GM19372 (cell line): Measurements from ENCODE around the gene NANS.
"Not testable (repeated sequence)": the region's sequence is repeated elsewhere in the genome, so short reads cannot be mapped to it uniquely, and the experiment has no call there.

ENCODE experiments used
- ATAC-seq: cut with Tn5 transposase; IDR thresholded peaks from one replicate; pipeline ENCODE4 v1.9.1; 2021; ENCODE audit warnings: mild to moderate bottlenecking, low read depth, moderate library complexity; ENCODE audit not compliant: unreplicated experiment

NANS gene

DNA sequence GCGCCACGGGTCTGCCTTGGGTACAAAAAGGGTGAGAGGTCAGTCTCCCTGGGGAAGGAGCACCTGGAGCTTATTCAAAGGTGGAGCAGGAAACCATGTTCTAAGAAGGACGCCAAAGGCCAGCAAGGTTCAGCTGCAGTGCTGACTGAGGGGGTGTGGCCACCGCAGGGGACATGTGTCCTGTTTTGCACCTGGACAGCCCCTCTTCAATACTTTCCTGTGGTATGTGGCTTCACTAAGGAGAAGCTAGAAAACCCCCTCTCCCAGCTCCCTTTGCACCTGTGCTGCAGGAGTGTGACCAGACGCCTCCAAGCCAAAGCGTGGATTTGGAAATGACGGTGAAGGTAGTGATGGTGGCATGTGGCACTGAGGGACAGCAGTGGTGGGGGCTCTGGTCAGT lies 38.9 kb downstream of the NANS start:
- ATAC-seq: no peak

DNA sequence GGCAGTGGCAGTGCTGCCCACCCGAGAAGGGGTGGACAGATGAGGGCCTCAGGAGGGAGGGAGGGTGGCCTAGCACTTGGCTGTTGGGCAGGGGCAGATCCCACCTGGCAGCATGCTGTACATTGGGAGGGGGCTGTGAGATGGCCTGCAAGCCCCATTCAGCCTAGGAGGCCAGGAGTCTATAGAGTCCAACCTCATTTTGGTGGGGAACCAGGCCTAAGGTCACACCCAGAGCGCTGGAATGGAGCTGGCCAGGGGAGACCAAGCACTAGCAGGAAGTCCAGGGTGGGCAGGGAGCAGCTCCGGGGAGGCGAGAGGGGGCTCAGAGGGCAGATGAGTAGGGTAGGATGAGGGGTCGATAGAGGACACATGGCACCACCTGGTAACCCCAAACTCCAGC lies 39.6 kb downstream of the NANS start:
- ATAC-seq: no peak

DNA sequence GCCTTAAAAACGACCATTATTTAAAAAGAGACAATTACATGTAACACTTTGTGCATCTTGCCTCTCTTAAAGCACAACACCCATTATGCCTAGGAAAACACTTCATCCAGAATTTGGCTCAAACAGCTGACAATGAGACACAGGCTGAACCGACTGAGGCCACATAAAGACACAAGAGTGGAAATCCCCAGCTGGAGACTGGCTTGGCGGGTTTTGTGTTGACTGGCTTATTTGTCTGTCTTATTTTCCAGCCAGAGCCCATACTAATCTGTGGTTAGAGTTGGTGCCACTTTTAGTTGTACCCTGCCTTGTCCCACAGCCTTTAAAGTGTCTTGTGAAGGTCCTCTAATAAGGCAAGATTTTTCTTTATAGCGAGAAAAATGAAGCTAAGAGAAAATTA lies 41.3 kb downstream of the NANS start:
- ATAC-seq: no peak

DNA sequence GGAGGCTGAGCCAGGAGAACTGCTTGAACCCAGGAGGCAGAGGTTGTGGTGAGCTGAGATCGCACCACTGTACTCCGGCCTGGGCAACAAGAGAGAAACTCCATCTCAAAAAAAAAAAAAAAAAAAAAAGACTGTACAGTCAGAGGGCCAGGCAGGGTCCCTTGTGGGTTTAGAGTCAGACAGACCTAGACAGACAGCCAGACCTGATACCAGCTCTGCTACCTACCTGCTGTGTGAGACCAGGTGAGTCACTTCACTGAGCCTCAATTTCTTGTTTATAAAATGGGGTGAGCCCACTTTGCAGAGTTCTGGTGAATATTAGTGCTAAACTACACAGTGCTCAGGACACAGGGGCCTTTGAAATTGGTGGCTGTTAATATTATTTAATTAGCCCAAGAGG lies 42.8 kb downstream of the NANS start:
- ATAC-seq: no peak

DNA sequence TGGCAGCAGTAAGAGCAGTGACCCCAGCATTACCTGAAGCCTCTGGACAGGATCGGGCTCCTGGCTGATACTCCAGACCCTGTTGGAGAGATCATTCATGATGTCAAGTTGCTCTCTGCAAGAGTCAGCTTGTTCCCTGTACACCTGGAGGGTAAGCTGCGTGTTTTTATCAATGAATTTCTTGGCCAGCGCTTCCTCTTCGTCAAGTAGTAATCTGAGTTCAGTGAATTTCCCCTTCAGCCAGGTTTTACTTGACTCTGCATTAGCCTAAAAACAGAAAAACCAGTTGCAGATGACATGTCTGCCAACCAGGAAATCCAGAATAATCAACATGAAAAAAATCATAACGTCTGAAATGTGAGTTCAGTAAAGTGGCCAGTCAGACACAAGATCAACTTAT lies 43.4 kb downstream of the NANS start:
- no peak for ATAC-seq

DNA sequence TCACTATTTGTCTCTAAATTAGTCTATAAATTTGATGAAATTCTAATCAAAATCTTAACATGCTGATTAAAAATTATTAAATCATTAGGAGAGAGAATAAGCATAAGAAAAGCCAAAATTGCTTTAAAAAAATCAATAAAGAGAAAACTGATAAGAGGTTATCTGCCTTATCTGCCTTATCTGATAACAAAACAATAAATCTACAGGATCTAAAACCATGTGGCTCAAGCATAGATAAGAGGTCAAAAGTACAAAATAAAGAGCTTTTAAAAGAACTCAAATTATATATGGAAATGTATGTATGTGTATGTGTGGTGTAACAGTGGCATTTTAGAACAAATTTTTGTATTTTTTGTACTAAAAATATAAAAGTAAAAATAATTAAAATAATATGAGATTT lies 43.9 kb downstream of the NANS start:
- no peak for ATAC-seq

DNA sequence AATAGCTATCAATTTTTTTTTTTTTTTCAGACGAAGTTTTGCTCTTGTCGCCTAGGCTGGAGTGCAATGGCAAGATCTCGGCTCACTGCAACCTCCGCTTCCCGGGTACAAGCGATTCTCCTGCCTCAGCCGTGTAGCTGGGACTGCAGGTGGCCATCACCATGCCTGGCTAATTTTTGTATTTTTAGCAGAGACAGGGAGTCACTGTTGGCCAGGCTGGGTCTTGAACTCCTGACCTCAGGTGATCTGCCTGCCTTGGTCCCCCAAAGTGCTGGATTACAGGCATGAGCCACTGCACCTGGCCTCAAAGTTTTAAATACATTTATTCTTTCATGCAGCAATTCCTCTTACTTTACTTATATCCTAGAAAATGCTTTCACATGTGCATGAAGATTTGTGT lies 44.9 kb downstream of the NANS start:
- no peak for ATAC-seq

DNA sequence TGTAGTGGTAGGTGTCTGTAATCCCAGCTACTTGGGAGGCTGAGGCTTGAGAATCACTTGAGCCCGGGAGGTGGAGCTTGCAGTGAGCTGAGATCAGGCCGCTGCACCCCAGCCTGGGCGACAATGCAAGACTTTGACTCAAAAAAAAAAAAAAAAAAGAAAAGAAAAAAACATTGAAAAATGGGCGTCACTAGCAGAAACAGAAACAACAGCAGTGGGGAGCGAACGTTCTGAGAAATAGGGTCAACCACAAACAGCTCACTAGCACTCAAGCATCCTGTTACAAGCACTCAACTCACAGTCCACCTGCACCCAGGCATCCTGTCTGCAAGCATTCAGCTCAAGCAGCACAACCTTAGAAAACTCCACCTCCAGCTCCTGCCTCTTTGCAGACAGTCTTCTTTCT lies 45.3 kb downstream of the NANS start:
- ATAC-seq: peak; percentile 99

DNA sequence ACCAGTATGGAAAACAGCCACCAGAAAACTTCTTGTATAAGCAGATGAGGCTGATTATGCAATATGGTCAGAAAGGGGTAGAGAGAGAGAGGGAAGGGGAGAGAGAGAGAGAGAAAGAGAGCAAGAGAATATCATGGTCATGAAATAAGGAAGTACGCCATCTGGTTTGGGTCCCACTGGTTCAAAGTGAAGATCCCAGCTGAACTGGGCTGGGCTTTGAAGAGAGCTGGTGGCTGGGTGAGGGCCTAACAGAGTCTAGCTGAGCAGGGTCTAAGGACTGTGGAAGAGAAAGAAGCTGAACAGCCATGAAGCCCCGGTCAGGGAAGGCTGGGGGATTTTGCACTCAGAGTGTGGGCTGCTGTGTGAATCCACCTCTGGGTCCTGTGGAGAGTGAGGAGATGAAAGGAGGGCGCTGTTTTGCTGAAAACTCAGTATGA lies 47.9 kb downstream of the NANS start:
- ATAC-seq: no peak

DNA sequence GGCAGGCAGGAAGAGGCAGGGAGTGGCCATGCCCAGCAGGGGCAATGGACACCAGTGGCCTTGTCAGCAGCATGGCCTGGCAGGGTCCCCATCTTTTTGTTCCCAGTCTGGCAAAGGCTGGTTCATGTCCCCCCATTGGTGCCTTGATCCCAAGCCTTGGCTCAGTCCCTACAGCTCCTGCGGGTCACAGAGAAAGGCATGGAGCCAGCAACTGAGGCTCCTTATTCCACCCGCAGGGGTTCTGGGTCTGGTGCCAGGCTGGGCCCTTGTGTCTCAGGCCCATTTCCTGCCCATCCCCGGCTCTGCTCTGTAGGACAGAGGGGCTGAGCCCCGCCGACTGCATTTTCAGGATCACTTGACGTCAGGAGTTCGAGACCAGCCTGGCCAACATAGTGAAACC lies 48.5 kb downstream of the NANS start:
- ATAC-seq: no peak

DNA sequence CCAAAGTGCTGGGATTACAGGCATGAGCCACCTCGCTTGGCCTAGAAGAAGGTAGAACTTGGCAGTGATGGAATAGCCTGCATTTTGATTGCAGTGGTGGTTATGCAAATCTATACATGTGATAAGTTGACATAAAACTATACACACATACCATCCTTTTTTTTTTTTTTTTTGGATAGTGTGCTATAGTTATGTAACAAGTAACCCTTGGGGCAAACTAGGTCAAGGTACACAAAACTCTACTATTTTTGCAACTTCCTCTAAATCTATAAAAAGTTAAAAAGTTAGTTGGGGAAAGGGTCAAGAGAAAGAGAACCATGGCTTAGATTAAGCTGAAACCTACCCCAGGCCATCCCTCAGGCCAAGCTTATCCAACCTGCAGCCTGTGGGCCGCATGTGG lies 51.4 kb downstream of the NANS start:
- ATAC-seq: peak; percentile 19

DNA sequence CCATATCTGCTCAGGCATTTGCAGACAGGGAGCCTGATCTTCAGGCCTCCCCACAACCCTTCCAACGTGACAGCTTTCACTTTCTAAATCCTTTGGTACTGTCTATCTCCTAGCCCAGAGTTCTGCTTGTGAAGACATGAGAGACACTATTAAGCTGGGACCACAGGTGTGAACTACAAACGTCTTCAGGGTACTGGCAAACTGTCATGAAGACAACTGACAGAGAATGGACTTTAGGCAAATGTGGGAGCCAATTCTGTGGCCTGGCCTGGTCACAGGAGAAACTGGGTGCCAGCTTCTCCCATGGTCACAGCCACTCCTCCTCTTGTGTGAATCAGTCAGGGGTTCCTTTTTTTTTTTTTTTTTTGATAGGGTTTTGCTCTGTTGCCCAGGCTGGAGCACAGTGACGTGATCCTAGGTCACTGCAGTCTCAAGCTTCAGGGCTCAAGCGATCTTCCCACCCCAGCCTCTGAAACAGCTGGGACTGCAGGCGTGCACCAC lies 52.0 kb downstream of the NANS start:
- peak; percentile 63 for ATAC-seq

DNA sequence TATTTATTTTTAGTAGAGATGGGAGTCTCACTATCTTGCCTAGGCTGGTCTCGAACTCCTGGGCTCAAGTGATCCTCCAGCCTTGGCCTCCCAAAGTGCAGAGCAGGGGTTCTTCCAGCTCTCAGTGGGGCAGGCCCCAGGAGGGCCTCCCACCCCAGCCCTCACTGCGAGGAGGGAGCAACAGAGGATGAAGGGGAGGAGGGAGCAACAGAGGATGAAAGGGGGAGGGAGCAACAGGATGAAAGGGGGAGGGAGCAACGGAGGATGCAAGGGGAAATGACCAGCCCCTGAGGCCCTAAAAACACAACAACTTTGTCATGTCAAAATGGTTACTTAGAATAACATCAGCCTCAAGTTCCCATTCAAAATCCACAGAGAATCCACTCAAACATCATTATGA lies 52.5 kb downstream of the NANS start:
- ATAC-seq: no peak

DNA sequence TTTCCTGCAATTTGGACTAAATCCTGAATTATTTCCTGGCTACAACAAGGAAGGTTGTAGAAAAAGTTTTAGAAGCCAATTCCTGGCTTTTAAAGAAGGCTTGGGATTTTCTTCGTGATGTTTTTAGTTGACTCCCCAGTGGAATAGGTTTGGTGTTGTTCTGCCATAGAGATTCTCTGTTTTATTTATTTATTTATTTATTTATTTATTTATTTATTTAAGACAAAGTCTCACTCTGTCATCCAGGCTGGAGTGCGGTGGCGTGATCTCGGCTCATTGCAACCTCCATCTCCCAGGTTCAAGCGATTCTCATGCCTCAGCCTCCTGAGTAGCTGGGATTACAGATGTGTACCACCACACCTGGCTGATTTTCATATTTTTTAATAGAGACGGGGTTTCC lies 60.6 kb downstream of the NANS start:
- ATAC-seq: not testable (repeated sequence)

DNA sequence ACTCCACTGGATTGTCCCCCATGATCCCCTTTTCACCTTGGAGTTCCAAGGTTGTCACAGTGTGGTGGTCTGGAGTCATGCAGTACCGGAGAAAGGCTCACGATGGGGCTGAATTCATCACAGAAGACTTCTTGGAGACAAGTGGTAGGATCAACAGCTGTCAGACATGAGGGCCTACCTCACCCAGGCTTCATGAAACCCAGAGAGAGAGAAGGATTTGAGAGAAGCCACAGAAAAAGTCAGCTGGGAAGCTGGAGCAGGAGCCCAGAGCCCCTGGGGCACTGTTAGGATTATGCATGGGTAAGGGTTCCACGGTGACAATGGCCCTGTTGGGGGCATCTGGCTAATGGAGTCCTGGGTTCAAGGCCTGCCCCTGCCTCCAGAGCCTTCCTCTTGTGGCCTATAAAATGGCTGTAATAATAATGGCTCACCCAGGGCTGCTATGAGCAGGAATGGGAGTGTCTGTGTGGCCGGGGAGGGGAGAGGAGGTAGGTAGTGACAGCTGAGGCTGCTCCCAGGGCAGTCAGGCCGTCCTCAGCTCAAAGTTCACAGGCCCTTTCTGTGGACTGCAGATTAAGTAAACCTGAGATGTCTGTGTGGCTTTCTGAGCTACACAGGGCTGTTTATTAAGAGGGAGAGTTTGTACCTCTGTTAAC lies 61.6 kb downstream of the NANS start:
- ATAC-seq: peak; percentile 39

DNA sequence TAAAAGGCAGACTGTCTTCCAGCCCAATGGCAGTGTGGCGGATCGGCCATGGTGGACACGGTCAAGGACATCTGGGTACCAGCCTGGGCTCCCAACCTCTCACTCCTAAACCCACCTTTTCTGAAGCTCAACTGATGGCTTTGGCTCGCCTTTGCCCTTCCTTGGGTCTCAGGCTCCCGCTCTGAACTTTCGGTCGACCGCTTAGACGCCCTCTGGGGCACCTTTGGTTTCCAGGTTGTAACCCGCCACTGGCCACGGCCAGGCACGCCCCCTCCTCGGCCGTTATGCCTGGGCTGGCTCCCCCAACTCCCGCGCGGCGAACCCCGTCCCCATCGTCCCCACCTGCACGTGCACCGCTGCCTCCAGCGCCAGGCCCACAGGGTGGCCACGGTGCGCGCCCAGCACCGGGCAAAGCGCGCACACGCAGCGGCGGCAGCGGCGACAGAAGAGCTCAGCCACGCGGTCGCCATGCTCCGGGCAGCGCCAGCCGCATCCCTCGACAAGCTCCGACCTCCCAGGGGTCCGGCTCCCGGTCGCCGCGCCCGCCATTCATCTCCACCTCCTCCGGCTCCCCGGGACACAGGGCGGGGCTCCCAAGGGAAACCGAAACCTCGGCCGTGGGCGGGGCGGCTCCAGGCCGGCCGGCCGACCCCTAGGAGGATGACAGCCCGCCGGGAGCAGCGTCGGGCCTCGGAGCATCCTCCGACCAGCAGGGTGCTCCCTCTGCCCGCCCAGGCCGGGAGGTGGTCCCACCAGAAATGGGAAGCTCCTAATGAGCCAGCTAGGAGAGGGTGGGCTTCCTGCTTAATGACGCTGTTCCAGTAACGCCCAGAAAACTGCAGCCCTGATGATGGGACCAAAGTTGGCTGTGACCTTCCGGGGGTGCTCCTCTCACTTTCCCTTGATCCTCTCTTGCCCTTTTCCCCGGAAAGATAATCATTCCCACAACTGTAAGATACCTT lies 62.4 kb downstream of the NANS start, which contains the start of gene TRIM14:
TSS of gene TRIM14 (minus strand) at position 583 of the 962 bp plus-strand sequence. CDS start at position 549, 34 bp downstream.
- ATAC-seq: peak; percentile 58

DNA sequence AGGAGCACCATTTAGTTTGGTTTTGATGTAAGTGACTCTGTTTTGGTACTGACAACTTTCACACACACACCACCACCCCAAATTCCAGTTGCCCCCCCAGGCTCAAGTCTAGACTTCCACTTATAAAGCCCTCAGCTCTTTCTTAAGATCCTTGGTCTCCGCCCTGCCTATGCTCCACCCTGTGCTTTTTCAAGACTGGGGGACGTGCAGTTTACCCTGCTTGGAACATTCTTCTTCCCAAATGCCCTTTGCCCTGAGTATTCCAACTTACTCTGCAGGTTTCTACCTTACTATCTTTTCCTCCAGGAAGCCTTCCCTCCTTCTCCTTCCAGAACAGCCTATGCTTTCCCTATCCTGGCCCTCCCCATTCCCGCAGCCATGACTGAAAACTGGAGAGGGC lies 63.9 kb downstream of the NANS start:
- no peak for ATAC-seq

DNA sequence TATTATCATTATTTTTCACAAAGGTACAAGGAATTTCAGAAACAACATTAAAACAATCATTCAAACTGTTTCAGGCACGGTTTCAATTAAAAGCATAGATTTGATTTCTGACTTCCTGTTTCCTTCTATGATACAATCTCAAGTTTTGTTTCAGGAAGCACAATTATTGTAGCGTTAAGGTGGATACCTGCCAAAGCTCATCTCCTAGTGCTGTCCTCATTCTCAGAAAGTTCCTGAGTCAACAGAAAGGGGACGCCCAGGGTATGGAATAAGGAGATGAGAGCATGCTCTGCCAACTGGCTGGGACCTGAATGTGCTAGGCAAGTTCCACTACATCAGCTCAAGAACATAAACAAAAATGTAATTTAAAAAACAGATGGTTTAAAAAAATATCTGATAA lies 64.5 kb downstream of the NANS start:
- no peak for ATAC-seq

DNA sequence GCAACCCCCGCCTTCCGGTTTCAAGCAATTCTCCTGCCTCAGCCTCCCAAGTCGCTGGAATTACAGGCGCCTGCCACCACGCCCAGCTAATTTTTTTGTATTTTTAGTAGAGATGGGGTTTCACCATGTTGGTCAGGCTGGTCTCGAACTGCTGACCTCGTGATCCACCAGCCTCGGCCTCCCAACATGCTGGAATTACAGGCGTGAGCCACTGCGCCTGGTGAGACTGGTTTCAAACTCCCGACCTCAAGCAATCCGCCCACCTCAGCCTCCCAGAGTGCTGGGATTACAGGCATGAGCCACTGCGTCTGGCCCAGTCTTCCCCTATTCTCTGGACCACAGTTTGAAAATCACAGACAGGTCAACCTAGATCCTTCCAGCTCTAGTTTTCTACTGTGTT lies 67.6 kb downstream of the NANS start:
- not testable (repeated sequence) for ATAC-seq

DNA sequence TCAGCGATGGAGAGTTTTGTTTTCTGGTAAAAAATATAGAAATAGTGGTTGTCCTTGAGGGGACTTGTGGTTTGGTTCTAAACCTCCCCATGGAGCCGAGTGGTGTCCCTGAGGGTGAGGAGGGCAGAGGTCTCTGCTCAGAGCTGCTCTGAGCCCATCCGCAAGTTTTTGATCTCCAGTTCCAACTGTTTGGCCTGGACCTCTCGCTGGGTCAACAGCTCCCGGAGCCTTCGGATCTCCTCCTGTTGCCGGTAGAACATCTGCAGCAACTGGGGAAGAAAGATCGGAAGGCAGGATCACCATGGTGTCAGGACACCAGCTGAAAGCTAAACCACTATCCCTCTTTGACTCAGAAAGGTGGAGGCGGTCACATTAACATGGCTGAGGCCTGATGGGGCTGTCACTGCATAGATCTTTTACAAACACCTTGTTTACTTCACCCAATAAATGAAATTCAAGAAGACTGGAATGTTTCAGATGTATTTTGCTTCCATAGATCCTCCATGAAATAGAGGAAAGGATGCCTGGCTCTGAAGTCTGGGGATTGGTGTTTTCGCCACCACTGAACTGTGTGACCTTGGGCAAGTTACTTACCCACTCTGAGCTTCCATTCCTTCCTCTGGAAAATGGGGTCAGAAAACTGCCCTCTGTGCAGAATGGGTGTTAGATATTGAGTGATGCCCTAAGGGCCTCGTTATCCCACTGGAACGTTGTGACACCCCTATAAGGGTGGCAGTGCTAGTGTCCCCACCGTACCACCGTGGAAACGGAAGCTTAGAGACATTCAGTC lies 68.3 kb downstream of the NANS start:
- no peak for ATAC-seq

DNA sequence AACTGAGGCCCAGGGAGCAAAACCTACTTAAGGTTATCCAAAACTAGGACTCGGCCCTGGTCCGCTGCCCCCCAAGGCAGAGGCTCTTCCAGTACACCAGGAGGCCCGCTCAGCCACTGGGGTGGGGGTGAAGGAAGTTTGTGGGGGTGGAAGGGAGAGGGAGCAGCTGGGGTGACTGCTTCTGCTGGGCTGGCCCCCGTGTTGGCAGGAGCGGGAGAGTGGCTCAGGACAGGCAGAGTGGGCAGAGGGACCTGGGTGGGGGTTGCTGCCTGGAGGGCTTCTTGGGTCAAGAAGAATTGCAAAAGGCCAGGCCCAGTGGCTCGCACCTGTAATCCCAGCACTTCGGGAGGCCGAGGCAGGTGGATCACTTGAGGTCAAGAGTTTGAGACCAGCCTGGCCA lies 70.7 kb downstream of the NANS start:
- ATAC-seq: no peak
